Activated CD8-positive, alpha-beta T cell treated with anti-CD3 and anti-CD28 coated beads for 36 hours (primary cell): Measurements from ENCODE around the gene WRAP73. TPM values are rescaled to one million over a fixed set of nuclear protein-coding genes. Genes with fewer than 3 reads are reported as not detected.

Experiments used
- ATAC-seq: fragments of 200-7000 bp; cut with Tn5 transposase; one replicate; pipeline ENCODE4 v1.10.0; 2021; ENCODE audit warnings: mild to moderate bottlenecking, moderate library complexity
- CTCF ChIA-PET: fragments of 350-600 bp; sonication (Branson Sonifier 250); formaldehyde crosslinking; loops from one replicate; lab custom pipeline; 2021; ENCODE audit warnings: antibody characterized with exemption; lab: Charles Lee
- POLR2A ChIA-PET: fragments of 350-600 bp; sonication (Branson Sonifier 250); formaldehyde crosslinking; loops from one replicate; lab custom pipeline; 2021; ENCODE audit warnings: antibody characterized with exemption; lab: Charles Lee
- DNase-seq: peaks from one replicate; pipeline ENCODE4 v3.0.0-alpha.2; 2020
- H3K27ac Mint-ChIP-seq: one replicate; pipeline ENCODE4 v1.8.0; 2021; ENCODE audit warnings: mild to moderate bottlenecking, mixed read lengths
- H3K27me3 Mint-ChIP-seq: one replicate; pipeline ENCODE4 v1.8.0; 2021; ENCODE audit warnings: mixed read lengths
- H3K36me3 Mint-ChIP-seq: one replicate; pipeline ENCODE4 v1.8.0; 2021; ENCODE audit warnings: low read depth, mixed read lengths
- H3K4me1 Mint-ChIP-seq: one replicate; pipeline ENCODE4 v1.8.0; 2021; ENCODE audit warnings: low read depth, mixed read lengths
- H3K4me3 Mint-ChIP-seq: one replicate; pipeline ENCODE4 v1.8.0; 2021; ENCODE audit warnings: mild to moderate bottlenecking, moderate library complexity, mixed read lengths
- H3K9me3 Mint-ChIP-seq: one replicate; pipeline ENCODE4 v1.8.0; 2021; ENCODE audit warnings: mixed read lengths
- CTCF ChIP-seq: fragments of 200-600 bp; IDR thresholded peaks from one replicate; pipeline ENCODE4 v1.8.0; 2022; ENCODE audit warnings: antibody characterized with exemption, mild to moderate bottlenecking
- intact Hi-C: fragments of 100-400 bp; cut with micrococcal nuclease; formaldehyde crosslinking; loops from one replicate; pipeline ENCODE4 v1.10.0; 2022
- total RNA-seq, 2 experiments: library from RNA; stranded (reverse); gene quantifications; one replicate each; pipeline ENCODE4 v1.2.3, GENCODE V29; 2021

WRAP73 gene
- total RNA-seq, 2 experiments from 2014 or later, result 34.2 to 35.4 TPM

- ChIA-PET CTCF (interaction anchor here (2.2 kb wide), 1 partner anchor 8 kb away, joined by 5 read pairs; no protein-coding TSS in a partner anchor), POLR2A (no interaction called here)
- Mint-ChIP-seq H3K4me3 (no peak overlapping the region), H3K9me3 (no peaks in the 10 kb centered on the region), H3K4me1 (no peaks in the 10 kb centered on the region), H3K27ac (no peak overlapping the region), H3K27me3 (peaks cover 3% of the 10 kb centered on the region), H3K36me3 (no peaks in the 10 kb centered on the region)
- ATAC-seq, result no peak
- no peak for DNase-seq
- no peak for TF ChIP-seq CTCF
- intact Hi-C loops, result no loop called here
These were observed 37.6 kb upstream of the WRAP73 start for GRCh38 chr1:3687504-3687903.

GRCh38 chr1:3685906-3686305 is 36.0 kb upstream of the WRAP73 start:
- ChIA-PET CTCF (interaction anchor here (1.2 to 2.2 kb wide), 2 partner anchors 10 to 39 kb away, joined by 3 to 5 read pairs; no protein-coding TSS in a partner anchor), POLR2A (no interaction called here)
- no peak for TF ChIP-seq CTCF
- peaks cover 2% of the 10 kb centered on the region for H3K27me3 Mint-ChIP-seq
- no peaks in the 10 kb centered on the region for H3K36me3 Mint-ChIP-seq
- ATAC-seq (no peak), DNase-seq (no peak)
- H3K4me1 Mint-ChIP-seq, result no peaks in the 10 kb centered on the region
- H3K27ac Mint-ChIP-seq, result no peak overlapping the region
- H3K9me3 Mint-ChIP-seq, result no peaks in the 10 kb centered on the region
- H3K4me3 Mint-ChIP-seq, result no peak overlapping the region
- intact Hi-C loops, result no loop called here

DNA sequence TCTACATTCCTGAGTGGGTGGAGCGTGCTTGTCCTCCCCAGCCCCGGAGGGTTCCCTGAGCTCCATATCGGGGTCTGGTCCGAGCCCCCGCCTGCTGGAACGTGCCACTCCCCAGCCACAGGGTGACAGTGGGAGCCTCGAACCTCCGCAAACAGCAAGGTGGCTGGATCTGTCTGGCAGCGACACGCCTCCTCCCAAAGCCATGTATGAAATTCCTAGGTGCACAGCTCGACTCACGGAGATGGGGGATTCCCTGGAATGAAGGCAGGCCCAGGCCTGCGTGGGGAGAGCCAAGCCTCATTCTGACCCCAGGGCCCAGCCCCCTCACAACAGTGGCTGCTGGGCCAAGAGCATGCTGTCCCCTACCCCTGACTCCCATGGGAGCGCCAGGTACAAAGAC is 35.3 kb upstream of the WRAP73 start:
- no peak for DNase-seq
- Mint-ChIP-seq H3K4me1 (no peaks in the 10 kb centered on the region), H3K27ac (no peak overlapping the region), H3K27me3 (peaks cover 2% of the 10 kb centered on the region), H3K4me3 (no peak overlapping the region), H3K36me3 (no peaks in the 10 kb centered on the region), H3K9me3 (no peaks in the 10 kb centered on the region)
- POLR2A ChIA-PET, result interaction anchor here (0.5 kb wide), 1 partner anchor 148 kb away, joined by 3 read pairs; no protein-coding TSS in a partner anchor
- ATAC-seq, result no peak
- TF ChIP-seq CTCF, result no peak
- intact Hi-C loops, result no loop called here
- CTCF ChIA-PET, result interaction anchor here (2.2 kb wide), 1 partner anchor 10 kb away, joined by 5 read pairs; no protein-coding TSS in a partner anchor

DNA sequence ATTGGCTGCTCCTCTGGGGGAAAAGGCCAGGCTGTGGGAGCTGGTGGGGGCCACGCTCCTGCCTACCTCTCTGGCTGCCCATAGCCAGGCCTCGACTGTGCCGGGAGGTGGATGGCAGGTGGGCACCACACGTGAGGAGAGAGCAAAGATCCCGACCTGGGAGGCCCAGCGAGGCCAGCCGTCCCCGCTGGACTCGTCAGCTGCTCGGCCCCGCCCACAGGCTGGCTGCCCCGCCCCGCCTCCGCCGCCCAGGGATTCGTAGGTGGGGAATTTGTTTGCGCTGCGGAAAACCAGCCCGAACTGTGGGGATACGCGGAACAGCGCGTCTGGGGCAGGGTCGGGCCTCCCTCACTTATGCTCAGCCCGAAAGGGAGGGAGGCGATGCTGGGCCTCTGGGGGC is 34.1 kb upstream of the WRAP73 start:
- H3K4me3 Mint-ChIP-seq, result no peak overlapping the region
- no peak overlapping the region for H3K27ac Mint-ChIP-seq
- no peak for DNase-seq
- no peak for TF ChIP-seq CTCF
- intact Hi-C loops, result no loop called here
- H3K9me3 Mint-ChIP-seq, result no peaks in the 10 kb centered on the region
- peaks cover 13% of the 10 kb centered on the region for H3K27me3 Mint-ChIP-seq
- CTCF ChIA-PET, result interaction anchor here (1.5 kb wide), 1 partner anchor 20 kb away, joined by 3 read pairs; no protein-coding TSS in a partner anchor
- no peaks in the 10 kb centered on the region for H3K36me3 Mint-ChIP-seq
- no peak for ATAC-seq
- POLR2A ChIA-PET, result no interaction called here
- H3K4me1 Mint-ChIP-seq, result peaks cover 2% of the 10 kb centered on the region

GRCh38 chr1:3683197-3683596 is 33.3 kb upstream of the WRAP73 start:
- no peaks in the 10 kb centered on the region for H3K9me3 Mint-ChIP-seq
- H3K27ac Mint-ChIP-seq, result no peak overlapping the region
- POLR2A ChIA-PET, result no interaction called here
- no peak for DNase-seq
- peaks cover 2% of the 10 kb centered on the region for H3K4me1 Mint-ChIP-seq
- no peaks in the 10 kb centered on the region for H3K36me3 Mint-ChIP-seq
- H3K4me3 Mint-ChIP-seq, result no peak overlapping the region
- no peak for ATAC-seq
- no peak for TF ChIP-seq CTCF
- peaks cover 16% of the 10 kb centered on the region for H3K27me3 Mint-ChIP-seq
- intact Hi-C loops, result no loop called here
- CTCF ChIA-PET, result interaction anchor here (1.5 kb wide), 1 partner anchor 20 kb away, joined by 3 read pairs; no protein-coding TSS in a partner anchor
